DND-41 (cell line): ENCODE results near the gene PIGW.

Source experiments
- EZH2 ChIP-seq: IDR thresholded peaks from 3 replicates; pipeline ENCODE4 v1.6.1; 2012; ENCODE audit warnings: borderline replicate concordance, low read depth, mild to moderate bottlenecking, moderate library complexity, low read length, inconsistent platforms; ENCODE audit not compliant: severe bottlenecking
- TF ChIP-seq, protein P1 (sequence below): IDR thresholded peaks from 2 replicates; pipeline ENCODE4 v1.5.1; 2012; ENCODE audit warnings: borderline replicate concordance, low read length, moderate library complexity, mild to moderate bottlenecking; ENCODE audit not compliant: poor library complexity, severe bottlenecking; ENCODE audit errors: extremely low read depth

DNA sequence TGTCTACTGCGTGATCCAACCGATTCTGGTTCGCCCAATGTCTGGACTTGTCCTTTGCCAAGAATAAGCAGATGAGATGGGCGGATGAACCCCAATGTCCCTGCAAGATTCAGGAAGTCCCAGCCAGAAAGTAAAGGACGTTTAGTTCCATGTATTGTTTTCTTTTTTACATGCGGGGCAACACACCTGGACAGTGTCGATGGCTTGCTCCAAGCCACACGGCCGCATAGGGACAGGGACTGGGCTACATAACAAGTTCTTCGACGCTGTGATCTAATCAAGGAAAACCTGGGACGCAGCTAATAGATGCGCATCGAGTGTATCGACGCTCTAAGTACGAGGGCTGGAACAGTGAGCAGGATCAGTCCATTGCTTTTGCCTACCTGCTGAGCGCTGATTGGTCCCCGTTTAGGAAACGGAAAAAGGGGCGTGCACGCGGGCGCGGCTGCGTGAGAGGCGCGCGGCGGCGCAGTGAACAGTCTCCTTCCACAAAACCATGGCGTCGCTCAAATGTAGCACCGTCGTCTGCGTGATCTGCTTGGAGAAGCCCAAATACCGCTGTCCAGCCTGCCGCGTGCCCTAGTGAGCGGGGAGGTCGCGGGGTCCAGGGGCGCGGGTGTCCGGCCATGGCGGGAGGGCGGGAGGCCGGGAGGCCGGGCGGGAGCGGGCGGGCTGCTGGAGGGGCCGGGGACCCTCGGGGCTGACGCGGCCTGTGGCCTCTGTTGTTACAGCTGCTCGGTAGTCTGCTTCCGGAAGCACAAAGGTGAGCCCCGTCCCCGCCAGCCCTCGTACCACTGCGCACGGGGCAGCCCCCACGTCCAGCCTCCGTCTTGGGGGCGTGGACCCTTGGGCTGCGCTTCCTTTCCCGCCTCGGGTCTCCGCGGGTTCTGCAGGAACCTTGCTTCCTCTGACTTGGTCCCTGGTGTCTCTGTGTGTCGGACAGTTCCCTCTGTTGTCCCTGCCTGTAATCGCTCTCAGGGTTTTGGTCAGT lies 48.3 kb upstream of the PIGW start, which contains the start of gene ZNHIT3:
- TF ChIP-seq, protein P1, sequence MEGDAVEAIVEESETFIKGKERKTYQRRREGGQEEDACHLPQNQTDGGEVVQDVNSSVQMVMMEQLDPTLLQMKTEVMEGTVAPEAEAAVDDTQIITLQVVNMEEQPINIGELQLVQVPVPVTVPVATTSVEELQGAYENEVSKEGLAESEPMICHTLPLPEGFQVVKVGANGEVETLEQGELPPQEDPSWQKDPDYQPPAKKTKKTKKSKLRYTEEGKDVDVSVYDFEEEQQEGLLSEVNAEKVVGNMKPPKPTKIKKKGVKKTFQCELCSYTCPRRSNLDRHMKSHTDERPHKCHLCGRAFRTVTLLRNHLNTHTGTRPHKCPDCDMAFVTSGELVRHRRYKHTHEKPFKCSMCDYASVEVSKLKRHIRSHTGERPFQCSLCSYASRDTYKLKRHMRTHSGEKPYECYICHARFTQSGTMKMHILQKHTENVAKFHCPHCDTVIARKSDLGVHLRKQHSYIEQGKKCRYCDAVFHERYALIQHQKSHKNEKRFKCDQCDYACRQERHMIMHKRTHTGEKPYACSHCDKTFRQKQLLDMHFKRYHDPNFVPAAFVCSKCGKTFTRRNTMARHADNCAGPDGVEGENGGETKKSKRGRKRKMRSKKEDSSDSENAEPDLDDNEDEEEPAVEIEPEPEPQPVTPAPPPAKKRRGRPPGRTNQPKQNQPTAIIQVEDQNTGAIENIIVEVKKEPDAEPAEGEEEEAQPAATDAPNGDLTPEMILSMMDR: no peak
- no peak for TF ChIP-seq EZH2
